GM12878 (cell line): Measurements from ENCODE around the gene UBAP1. TPM values are rescaled to one million over a fixed set of nuclear protein-coding genes. Genes with fewer than 3 reads are reported as not detected.

Experiments
- ATF7 ChIP-seq: fragments of 450-650 bp; IDR thresholded peaks from 2 replicates; pipeline ENCODE4 v1.6.1; 2016; ENCODE audit warnings: low read depth, mild to moderate bottlenecking
- BCL11A ChIP-seq: IDR thresholded peaks from 2 replicates; pipeline ENCODE4 v1.6.1; 2011; ENCODE audit warnings: low read depth, low read length
- CBX3 ChIP-seq: fragments of 200-600 bp; sonication (generic); IDR thresholded peaks from 2 replicates; pipeline ENCODE4 v1.6.1; 2016; ENCODE audit warnings: low read depth, borderline replicate concordance
- CEBPB ChIP-seq, 2 experiments: fragments of 150-350 bp in 1 of 2; IDR thresholded peaks; 2 replicates each; pipeline ENCODE4 v1.6.1; 2012 to 2014; ENCODE audit warnings: low read depth in 2 of 2, low read length in 2 of 2, borderline replicate concordance in 1 of 2, inconsistent platforms in 1 of 2
- CHD1 ChIP-seq: IDR thresholded peaks from 2 replicates; pipeline ENCODE4 v1.6.1; 2012; ENCODE audit warnings: low read depth, low read length, improper control_type of control experiment
- IRF3 ChIP-seq: fragments of 450-650 bp; IDR thresholded peaks from 2 replicates; pipeline ENCODE4 v1.6.1; 2014; ENCODE audit warnings: mild to moderate bottlenecking
- JUND ChIP-seq: IDR thresholded peaks from 2 replicates; pipeline ENCODE4 v1.6.1; 2012; ENCODE audit warnings: low read depth, mild to moderate bottlenecking, low read length, improper control_type of control experiment, moderate library complexity
- KLF5 ChIP-seq: fragments of 450-650 bp; IDR thresholded peaks from 2 replicates; pipeline ENCODE4 v1.6.1; 2014; ENCODE audit warnings: mild to moderate bottlenecking; ENCODE audit not compliant: partially characterized antibody
- MEF2B ChIP-seq: fragments of 450-650 bp; IDR thresholded peaks from 2 replicates; pipeline ENCODE4 v1.6.1; 2018; ENCODE audit warnings: mild to moderate bottlenecking, moderate library complexity; ENCODE audit not compliant: partially characterized antibody, poor library complexity, severe bottlenecking
- NKRF ChIP-seq: fragments of 450-650 bp; conservative IDR thresholded peaks from 2 replicates; pipeline ENCODE4 v1.6.1; 2017; ENCODE audit warnings: mild to moderate bottlenecking, moderate library complexity
- PAX5 ChIP-seq: IDR thresholded peaks from 2 replicates; pipeline ENCODE4 v1.6.1; 2011; ENCODE audit warnings: low read depth, low read length, borderline replicate concordance
- POLR2AphosphoS5 ChIP-seq: IDR thresholded peaks from 2 replicates; pipeline ENCODE4 v1.6.1; 2011; ENCODE audit warnings: mild to moderate bottlenecking, low read length, inconsistent platforms
- RFX5 ChIP-seq: IDR thresholded peaks from 2 replicates; pipeline ENCODE4 v1.6.1; 2011; ENCODE audit warnings: low read depth, low read length, improper control_type of control experiment
- SKIL ChIP-seq: fragments of 450-650 bp; IDR thresholded peaks from 2 replicates; pipeline ENCODE4 v1.6.1; 2017; ENCODE audit warnings: mild to moderate bottlenecking, low read depth, inconsistent platforms; ENCODE audit not compliant: poor library complexity, severe bottlenecking
- SMAD5 ChIP-seq: IDR thresholded peaks from 2 replicates; pipeline ENCODE4 v1.6.1; 2016; ENCODE audit warnings: antibody characterized with exemption, low read depth
- SUZ12 ChIP-seq: fragments of 200-600 bp; sonication (generic); IDR thresholded peaks from one replicate; pipeline ENCODE4 v1.6.1; 2018; ENCODE audit warnings: antibody characterized with exemption, mild to moderate bottlenecking; ENCODE audit not compliant: unreplicated experiment
- USF1 ChIP-seq: IDR thresholded peaks from 2 replicates; pipeline ENCODE4 v1.6.1; 2011; ENCODE audit warnings: borderline replicate concordance, low read depth, mild to moderate bottlenecking, moderate library complexity, mixed read lengths, low read length; ENCODE audit not compliant: insufficient read depth; ENCODE audit errors: extremely low read length
- ZBTB33 ChIP-seq: fragments of 450-650 bp; IDR thresholded peaks from 2 replicates; pipeline ENCODE4 v1.6.1; 2017; ENCODE audit warnings: mild to moderate bottlenecking
- ZNF274 ChIP-seq: IDR thresholded peaks from one replicate; pipeline ENCODE4 v1.8.0; 2011; ENCODE audit not compliant: insufficient read length, insufficient read depth
- ZSCAN29 ChIP-seq: fragments of 450-650 bp; IDR thresholded peaks from 2 replicates; pipeline ENCODE4 v1.6.1; 2017; ENCODE audit warnings: mild to moderate bottlenecking, moderate library complexity
- polyA plus RNA-seq, 11 experiments: library from polyadenylated mRNA; depleted of rRNA in 4 of 11; unstranded in 6 of 11; stranded (reverse) in 5 of 11; fragments of >200 nt; fragmentation: Nextera tagmentation in 4 of 11; fragmentation: Illumina TruSeq in 1 of 11; extraction: Ambion mirVana in 4 of 11; extraction: Trizol in 1 of 11; gene quantifications; 1 replicate in 1 of 11; 2 replicates in 10 of 11; pipeline versions ENCODE4 v1.2.1 to v1.2.3, GENCODE V29; 2011 to 2016; ENCODE audit warnings: inconsistent platforms in 2 of 11, missing spikeins in 2 of 11, low read depth in 1 of 11
- total RNA-seq, 4 experiments: library from RNA; depleted of rRNA in 3 of 4; stranded (reverse); fragments of >200 nt in 3 of 4; fragmentation: Illumina TruSeq in 1 of 4; extraction: Trizol in 1 of 4; gene quantifications; 2 replicates each; pipeline versions ENCODE4 v1.2.1 to v1.2.3, GENCODE V29; 2013 to 2021

The UBAP1 gene
- total and polyA plus RNA-seq, 10 of the 15 experiments (the other 5 are each of a cell fraction or from before 2014, with no cell fraction given): 2.1 to 47.9 (median 27.2) TPM

- TF ChIP-seq SKIL: peak; percentile 39
- TF ChIP-seq CHD1: no peak
- TF ChIP-seq SUZ12: no peak
- TF ChIP-seq IRF3: peak; percentile 48; the same call in 1 of the 2 replicates
- peak; percentile 58 for TF ChIP-seq MEF2B
- no peak for TF ChIP-seq CEBPB (IDR thresholded peaks at IDR 0.05; ENCODE audit: borderline replicate concordance in 1 of 2, low read depth in 2 of 2, low read length in 2 of 2)
- 0 out of 2 replicates have a peak, but pooled peaks have one; percentile 20 for TF ChIP-seq PAX5
- TF ChIP-seq USF1: no peak
- TF ChIP-seq ZSCAN29: no peak
- no peak for TF ChIP-seq ZNF274
- TF ChIP-seq ZBTB33: no peak
- TF ChIP-seq BCL11A: no peak
- no peak for TF ChIP-seq KLF5
- peak; percentile 99 for TF ChIP-seq ATF7
- peak; percentile 85 for TF ChIP-seq RFX5
- TF ChIP-seq JUND: peak; percentile 72
- TF ChIP-seq SMAD5: peak; percentile 81; the same call in 1 of the 2 replicates
- TF ChIP-seq POLR2AphosphoS5: peak; percentile 80; the same call in 1 of the 2 replicates
- TF ChIP-seq NKRF: no peak
- no peak for TF ChIP-seq CBX3
Observed at GRCh38 chr9:34178436-34179212, at the start of gene UBAP1 (continued).
